Activated effector memory CD4-positive, alpha-beta T cell treated with Interleukin-2 at 50 U/mL for 16 hours (primary cell): ENCODE results near the gene LYRM2.

ENCODE experiments used
- DNase-seq: peaks from one replicate; pipeline ENCODE4 v3.0.0-alpha.2; 2020

LYRM2 gene

GRCh38 chr6:89638320-89639195 lies at the start of gene LYRM2:
LYRM2 (minus strand) TSS chr6:89638747; CDS start chr6:89638716, 31 bp downstream.
- peak; percentile 86 for DNase-seq

DNA sequence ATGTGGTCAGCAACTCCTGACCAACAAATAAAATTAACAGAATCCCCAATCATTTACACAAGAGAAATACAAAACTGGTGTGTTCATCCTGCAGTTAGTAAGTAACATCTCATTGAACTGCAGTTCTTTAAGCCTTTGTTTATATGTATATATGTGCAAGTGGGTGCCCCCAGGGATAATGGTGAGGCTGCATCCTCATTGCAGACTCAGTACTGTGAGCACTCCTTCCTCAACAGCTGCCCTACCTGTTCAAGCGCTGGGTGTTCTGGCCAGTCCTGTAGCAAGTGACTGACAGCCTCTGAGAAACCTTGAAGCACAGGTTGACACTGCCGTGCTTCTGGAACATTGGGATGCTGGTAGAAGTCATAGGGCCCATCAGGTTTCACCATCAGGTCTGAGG lies 49.8 kb upstream of the LYRM2 start:
- no peak for DNase-seq

DNA sequence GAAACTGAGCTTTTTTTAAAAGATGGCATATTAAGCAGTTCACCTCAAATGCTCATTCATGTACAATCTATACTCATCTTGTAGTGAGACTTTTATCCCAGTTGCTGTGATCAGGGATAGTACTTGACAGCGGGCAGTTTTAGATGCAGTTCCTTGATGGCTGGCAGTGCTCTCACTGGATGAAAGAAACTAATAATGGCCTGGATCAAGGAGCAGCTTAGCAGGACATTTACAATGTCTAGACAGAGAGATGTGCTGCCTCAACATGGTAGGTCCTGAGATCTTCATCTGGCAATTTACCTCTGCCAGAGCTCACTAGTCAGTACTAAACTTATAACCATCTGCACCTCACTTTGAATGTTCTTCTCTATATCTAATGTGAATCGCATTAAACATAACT lies 46.8 kb upstream of the LYRM2 start:
- no peak for DNase-seq

- DNase-seq = no peak
Observed at GRCh38 chr6:89682991-89683390, 44.4 kb upstream of the LYRM2 start.

- DNase-seq = no peak
Observed at GRCh38 chr6:89681983-89682564, 43.5 kb upstream of the LYRM2 start.

GRCh38 chr6:89680551-89680950 lies 42.0 kb upstream of the LYRM2 start:
- no peak for DNase-seq

- no peak for DNase-seq
Observed at GRCh38 chr6:89680150-89680549, 41.6 kb upstream of the LYRM2 start.

- DNase-seq = no peak
Observed at GRCh38 chr6:89679215-89680120, 40.9 kb upstream of the LYRM2 start.

- DNase-seq = no peak
Observed at GRCh38 chr6:89678531-89678930, 40.0 kb upstream of the LYRM2 start.

GRCh38 chr6:89675949-89676748 lies 37.6 kb upstream of the LYRM2 start:
- no peak for DNase-seq

DNA sequence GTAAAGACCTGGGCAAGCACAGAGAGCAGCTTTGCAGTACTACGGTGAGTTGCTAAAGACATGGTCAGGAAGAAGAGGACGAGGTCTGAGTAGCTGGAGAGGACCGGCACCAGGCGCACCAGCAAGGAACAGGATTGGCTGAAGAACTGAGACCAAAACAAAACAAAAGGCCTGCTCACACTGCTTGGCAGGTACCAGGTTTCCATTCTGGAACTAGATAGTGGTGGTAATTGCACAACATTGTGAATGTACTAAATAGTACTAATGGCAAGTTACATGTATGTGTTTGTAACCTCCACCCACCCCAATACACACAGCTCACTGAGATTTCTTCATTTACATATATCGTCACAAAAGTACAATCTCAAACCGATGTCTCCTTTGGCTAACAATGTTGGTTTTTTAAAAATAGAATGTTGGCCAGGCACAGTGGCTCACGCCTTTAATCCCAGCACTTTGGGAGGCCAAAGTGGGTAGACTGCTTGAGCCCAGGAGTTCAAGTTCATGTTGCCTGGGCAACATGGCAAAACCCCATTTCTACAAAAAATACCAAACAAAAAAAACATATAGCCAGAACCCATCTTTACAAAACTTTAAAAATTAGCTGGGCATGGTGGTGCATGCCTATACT lies 32.5 kb upstream of the LYRM2 start:
- no peak for DNase-seq

DNA sequence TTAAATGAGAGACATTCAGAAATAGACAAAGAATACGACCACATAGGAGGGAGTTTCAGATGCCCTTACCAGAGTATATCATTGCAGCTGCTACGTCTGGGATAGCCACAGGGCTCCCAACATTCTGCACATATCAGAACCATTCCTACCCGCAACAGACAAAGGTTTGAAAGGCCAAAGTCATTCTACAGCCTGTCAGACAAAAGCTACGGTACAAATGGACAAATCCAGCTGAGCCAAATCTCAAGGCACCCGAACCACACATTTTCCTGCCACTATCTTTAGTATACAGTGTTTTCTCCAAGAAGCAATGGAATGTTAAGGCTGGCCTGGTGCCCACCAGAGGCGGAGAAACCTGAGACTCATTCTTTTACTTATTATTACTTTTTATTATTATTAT lies 30.5 kb upstream of the LYRM2 start:
- no peak for DNase-seq

- DNase-seq = no peak
Observed at GRCh38 chr6:89667872-89668556, 29.5 kb upstream of the LYRM2 start.

DNA sequence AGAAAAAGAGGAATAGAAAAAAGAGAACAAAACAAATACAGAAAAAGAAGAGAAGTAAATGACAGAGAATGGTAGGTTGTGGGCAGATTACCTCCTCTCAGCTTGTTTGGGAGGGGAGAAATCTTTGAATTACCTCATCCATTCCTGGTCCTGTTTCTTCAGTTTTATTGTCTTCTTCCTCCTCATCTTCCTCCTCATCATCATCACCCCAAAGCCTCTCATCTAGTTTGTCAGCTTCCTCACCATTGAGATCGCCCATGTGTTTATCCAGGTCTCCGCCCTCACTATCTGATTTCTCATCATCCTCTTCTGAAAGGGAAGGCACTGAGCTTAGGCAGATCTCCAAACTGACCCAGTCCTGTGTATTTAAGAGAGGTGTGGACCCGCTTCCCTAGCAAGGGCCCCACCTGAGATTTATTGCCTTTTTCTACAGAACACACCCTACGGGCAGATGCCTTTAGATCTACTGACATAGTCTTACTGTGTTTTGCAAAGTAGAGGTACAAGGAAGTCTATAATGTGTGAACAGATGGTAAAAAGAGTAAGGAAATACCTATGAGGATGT lies 24.2 kb upstream of the LYRM2 start:
- no peak for DNase-seq

DNA sequence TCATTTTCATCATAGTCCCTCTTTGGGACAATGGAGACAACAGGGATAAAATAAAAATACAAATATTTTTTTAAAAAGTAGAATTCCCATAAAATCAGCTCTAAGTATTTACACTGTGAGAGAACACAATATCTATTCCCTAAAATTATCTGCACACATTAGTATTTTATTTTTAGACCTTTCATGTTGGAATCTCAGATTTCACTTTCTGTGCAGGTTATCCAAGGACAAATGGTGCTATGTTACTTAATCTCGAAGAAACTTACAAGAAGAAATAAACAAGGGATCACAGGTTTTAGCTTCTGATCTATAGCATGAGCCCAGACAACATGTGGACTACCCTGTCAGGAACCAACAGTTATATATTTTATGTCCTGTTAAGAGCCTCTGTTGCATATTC lies 23.0 kb upstream of the LYRM2 start:
- no peak for DNase-seq

- no peak for DNase-seq
Observed at GRCh38 chr6:89660981-89661380, 22.4 kb upstream of the LYRM2 start.

DNA sequence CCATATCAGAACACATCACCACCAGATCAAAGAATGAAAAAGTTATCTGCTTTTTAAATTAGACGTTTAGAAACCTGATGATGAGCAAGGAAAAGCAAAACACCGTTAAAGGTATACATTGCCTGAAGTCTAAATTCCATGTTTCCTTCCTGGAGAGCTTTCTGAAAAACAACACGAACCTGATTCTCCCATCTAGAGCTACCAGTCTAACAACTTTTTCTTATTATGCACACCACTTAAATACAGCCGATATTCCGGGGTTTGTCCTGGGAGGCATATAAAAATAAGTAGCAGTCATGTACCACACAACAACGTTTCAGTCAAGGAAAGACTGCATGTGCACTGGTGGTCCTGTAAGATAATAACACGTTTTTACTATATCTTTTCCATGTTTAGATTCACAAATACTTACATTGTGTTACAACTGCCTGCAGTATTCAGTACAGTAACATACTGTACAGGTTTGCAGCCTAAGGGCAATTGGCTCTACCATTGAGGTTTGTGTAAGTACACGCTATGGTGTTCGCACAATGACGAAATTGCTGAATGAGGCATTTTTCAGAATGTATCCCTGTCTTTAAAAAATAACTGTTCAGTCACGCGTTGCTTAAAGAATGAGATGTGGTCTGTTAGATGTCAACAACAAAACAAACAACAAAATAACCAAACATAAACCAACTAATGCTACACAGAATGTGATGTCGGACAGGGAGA lies 19.1 kb upstream of the LYRM2 start:
- DNase-seq = no peak

DNA sequence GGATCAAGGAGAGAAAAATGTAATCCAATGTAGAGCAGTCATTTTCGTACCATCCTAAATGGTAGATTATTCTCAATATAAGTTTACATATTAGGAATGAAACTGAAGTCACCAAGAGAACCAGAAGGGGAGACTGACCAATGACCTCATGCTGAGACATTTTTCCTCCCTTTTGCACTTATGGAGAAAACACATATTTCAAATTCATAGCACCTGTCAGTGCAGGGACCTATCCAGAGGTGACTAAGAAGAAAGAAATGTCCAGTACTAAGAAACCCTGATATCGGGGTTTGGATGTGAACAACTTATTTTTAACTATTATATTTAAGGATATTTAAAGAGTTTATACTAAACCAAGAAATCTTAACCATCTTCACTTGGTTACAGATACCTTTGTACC lies 16.6 kb upstream of the LYRM2 start:
- no peak for DNase-seq

DNA sequence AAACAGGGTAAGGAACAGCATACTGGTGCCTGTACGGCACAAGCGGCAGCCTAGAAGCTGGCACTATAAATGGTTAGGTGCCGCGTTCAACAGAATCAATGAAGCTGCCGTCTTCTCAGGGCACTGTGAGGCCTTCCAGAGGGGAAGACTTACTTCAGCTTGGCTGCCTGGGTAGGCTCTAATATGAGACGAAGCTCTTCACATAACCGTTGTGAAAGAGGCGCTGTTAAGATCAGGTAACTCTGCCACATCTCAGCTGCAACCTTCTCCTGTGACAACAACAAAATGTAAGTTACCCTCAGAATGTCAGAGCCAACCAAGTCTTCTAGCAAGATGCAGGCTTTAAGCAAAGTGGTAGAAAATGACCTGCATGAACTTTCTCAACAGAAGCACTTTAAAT lies 12.0 kb upstream of the LYRM2 start:
- no peak for DNase-seq

DNA sequence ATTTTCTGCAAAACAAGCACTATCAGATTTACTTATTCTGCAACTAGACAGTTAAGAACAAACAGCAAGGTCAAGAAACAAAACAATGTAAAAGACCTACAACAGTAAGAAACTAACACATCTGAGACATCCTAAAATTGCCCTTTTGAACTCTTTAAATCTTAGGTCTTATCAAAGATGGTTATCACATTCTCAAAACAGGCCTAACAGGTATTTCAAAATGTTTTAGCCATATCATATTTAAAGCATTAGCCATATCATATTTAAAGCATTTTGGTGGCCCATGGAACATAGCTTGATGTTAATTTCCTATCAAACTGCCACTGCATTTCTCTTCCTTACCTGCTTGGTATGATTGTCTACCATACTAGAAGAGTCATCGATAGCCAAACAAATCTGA lies 11.1 kb upstream of the LYRM2 start:
- DNase-seq = no peak

DNA sequence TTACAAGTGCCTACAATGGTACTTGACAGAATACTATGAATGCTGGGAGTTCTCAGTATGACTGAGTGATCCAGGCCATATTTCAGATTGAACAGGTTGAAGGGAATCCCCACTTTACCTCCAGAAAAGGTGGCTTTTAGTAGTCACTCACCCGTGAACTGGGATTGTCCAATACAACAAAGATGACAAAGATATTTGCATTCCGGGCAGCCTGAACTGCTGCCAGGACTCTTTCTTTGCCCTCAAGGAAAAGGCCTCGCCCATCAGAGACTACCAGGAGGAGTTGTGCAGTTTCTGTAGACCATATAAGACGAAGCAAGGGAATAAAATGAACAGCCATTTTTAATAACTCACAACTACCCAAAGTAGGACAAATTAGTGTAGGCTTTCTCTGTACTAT lies 6.3 kb upstream of the LYRM2 start:
- DNase-seq = no peak
